ENCODE measurements around the gene SASH1. TPM values are rescaled to one million over a fixed set of nuclear protein-coding genes. Genes with fewer than 3 reads are reported as not detected.

SASH1 gene
- polyA plus RNA-seq, 1 donor from 2014 or later, result 7.0 TPM

DNA sequence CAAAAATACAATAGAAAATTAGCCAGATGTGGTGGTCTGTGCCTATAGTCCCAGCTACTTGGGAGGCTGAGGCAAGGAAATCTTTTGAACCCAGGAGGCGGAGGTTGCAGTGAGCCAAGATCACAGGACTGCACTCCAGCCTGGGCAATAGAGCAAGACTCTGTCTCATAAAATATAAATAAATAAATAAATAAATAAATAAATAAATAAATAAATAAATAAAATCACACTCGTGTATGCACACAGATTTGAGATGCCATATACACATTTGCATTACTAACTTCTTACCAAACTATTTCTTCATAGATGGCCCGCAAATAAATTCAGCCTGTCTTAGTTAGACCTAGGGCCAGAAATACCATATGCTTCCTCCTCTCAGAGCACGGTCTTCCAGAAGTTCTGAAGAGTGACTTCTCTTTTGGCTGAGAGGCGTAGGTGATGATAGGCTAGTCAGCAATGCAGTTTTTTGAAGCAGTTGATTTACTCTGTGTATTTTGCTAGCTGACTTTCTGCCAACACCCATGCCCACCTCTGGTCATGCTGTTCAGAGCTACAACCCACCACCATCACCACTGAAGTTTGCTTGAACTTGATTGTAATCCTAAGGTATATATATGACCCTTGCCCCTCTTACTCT lies 150.1 kb downstream of the SASH1 start:
- no peak overlapping the region for H3K9ac ChIP-seq (ENCODE audit: low read length)
- H4K20me1 ChIP-seq (ENCODE audit: insufficient read depth), result no peaks in the 10 kb centered on the region
- no peaks in the 10 kb centered on the region for H3K27me3 ChIP-seq (ENCODE audit: insufficient read depth, low read depth, low read length)
- H3K27ac ChIP-seq (ENCODE audit: low read length), result no peak overlapping the region
- H3K79me2 ChIP-seq (replicated peaks; ENCODE audit: insufficient read depth, low read length), result no peaks in the 10 kb centered on the region
- no peak overlapping the region for H3K4me3 ChIP-seq (ENCODE audit: low read length)
- H3F3A ChIP-seq (ENCODE audit: insufficient read depth, low read length, poor library complexity, severe bottlenecking), result no peaks in the 10 kb centered on the region
- no peak overlapping the region for H3K4me2 ChIP-seq (ENCODE audit: low read length)
- H2AFZ ChIP-seq (ENCODE audit: low read depth, low read length), result no peak overlapping the region
- no peaks in the 10 kb centered on the region for H3K9me3 ChIP-seq (ENCODE audit: low read length)
- no peaks in the 10 kb centered on the region for H3K36me3 ChIP-seq (ENCODE audit: insufficient read depth, low read length)
- H3K9me2 ChIP-seq (ENCODE audit: insufficient read depth, low read length), result no peaks in the 10 kb centered on the region
- TF ChIP-seq TAF1 (IDR thresholded peaks at IDR 0.05; ENCODE audit: low read depth), result no peak

DNA sequence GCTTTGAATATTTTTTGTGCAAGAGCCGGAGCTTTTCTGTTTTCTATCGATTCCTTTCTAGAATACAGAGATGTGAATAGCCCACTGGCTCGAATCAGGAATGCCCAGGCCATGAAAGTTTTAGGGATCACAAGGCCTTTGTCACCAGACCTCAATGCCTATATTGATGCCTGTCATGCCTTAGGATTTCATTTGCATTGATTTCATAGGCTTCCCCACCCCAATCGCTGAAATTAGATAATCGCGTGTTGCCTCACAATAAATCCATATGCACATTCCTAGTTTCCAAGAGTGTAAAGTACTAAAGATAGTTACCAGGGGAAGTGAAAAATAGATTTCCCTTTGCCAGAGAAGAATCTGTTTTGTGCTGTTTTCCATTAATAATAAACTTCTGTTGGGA lies 150.8 kb downstream of the SASH1 start:
- TF ChIP-seq TAF1 (IDR thresholded peaks at IDR 0.05; ENCODE audit: low read depth) (no peak), RAD21 (conservative IDR thresholded peaks at IDR 0.05) (no peak), EZH2 (IDR thresholded peaks at IDR 0.05; ENCODE audit: borderline replicate concordance, insufficient read depth, low read length, poor library complexity, severe bottlenecking) (no peak), SMC3 (conservative IDR thresholded peaks at IDR 0.05; ENCODE audit: poor library complexity) (no peak), MXI1 (conservative IDR thresholded peaks at IDR 0.05; ENCODE audit: poor library complexity, severe bottlenecking) (no peak), EP300 (conservative IDR thresholded peaks at IDR 0.05; ENCODE audit: poor library complexity, severe bottlenecking) (no peak), POLR2AphosphoS5 (IDR thresholded peaks at IDR 0.05) (no peak)
- TF ChIP-seq, protein P1, sequence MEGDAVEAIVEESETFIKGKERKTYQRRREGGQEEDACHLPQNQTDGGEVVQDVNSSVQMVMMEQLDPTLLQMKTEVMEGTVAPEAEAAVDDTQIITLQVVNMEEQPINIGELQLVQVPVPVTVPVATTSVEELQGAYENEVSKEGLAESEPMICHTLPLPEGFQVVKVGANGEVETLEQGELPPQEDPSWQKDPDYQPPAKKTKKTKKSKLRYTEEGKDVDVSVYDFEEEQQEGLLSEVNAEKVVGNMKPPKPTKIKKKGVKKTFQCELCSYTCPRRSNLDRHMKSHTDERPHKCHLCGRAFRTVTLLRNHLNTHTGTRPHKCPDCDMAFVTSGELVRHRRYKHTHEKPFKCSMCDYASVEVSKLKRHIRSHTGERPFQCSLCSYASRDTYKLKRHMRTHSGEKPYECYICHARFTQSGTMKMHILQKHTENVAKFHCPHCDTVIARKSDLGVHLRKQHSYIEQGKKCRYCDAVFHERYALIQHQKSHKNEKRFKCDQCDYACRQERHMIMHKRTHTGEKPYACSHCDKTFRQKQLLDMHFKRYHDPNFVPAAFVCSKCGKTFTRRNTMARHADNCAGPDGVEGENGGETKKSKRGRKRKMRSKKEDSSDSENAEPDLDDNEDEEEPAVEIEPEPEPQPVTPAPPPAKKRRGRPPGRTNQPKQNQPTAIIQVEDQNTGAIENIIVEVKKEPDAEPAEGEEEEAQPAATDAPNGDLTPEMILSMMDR (IDR thresholded peaks at IDR 0.05; ENCODE audit: poor library complexity, severe bottlenecking), result no peak
- TF ChIP-seq, protein P2, sequence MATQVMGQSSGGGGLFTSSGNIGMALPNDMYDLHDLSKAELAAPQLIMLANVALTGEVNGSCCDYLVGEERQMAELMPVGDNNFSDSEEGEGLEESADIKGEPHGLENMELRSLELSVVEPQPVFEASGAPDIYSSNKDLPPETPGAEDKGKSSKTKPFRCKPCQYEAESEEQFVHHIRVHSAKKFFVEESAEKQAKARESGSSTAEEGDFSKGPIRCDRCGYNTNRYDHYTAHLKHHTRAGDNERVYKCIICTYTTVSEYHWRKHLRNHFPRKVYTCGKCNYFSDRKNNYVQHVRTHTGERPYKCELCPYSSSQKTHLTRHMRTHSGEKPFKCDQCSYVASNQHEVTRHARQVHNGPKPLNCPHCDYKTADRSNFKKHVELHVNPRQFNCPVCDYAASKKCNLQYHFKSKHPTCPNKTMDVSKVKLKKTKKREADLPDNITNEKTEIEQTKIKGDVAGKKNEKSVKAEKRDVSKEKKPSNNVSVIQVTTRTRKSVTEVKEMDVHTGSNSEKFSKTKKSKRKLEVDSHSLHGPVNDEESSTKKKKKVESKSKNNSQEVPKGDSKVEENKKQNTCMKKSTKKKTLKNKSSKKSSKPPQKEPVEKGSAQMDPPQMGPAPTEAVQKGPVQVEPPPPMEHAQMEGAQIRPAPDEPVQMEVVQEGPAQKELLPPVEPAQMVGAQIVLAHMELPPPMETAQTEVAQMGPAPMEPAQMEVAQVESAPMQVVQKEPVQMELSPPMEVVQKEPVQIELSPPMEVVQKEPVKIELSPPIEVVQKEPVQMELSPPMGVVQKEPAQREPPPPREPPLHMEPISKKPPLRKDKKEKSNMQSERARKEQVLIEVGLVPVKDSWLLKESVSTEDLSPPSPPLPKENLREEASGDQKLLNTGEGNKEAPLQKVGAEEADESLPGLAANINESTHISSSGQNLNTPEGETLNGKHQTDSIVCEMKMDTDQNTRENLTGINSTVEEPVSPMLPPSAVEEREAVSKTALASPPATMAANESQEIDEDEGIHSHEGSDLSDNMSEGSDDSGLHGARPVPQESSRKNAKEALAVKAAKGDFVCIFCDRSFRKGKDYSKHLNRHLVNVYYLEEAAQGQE (IDR thresholded peaks at IDR 0.05; ENCODE audit: borderline replicate concordance), result no peak
- no peaks in the 10 kb centered on the region for H3K27me3 ChIP-seq (ENCODE audit: insufficient read depth, low read depth, low read length)
- H3K9ac ChIP-seq (ENCODE audit: low read length), result no peak overlapping the region
- no peaks in the 10 kb centered on the region for H3K36me3 ChIP-seq (ENCODE audit: insufficient read depth, low read length)
- H3K9me2 ChIP-seq (ENCODE audit: insufficient read depth, low read length), result no peaks in the 10 kb centered on the region
- no peaks in the 10 kb centered on the region for H4K20me1 ChIP-seq (ENCODE audit: insufficient read depth)
- no peaks in the 10 kb centered on the region for H3K79me2 ChIP-seq (replicated peaks; ENCODE audit: insufficient read depth, low read length)
- H3K9me3 ChIP-seq (ENCODE audit: low read length), result no peaks in the 10 kb centered on the region
- H3F3A ChIP-seq (ENCODE audit: insufficient read depth, low read length, poor library complexity, severe bottlenecking), result no peaks in the 10 kb centered on the region
- H3K4me2 ChIP-seq (ENCODE audit: low read length), result no peak overlapping the region
- H3K27ac ChIP-seq (ENCODE audit: low read length), result no peak overlapping the region
- H2AFZ ChIP-seq (ENCODE audit: low read depth, low read length), result no peak overlapping the region
- no peak overlapping the region for H3K4me3 ChIP-seq (ENCODE audit: low read length)

Measured in neural cell (in vitro differentiated cells).